ENCODE measurements around the gene MUC22.

GRCh38 chr6:31002471-31002870 is 7.8 kb upstream of the MUC22 start:
- TF ChIP-seq CTCF (IDR thresholded peaks at IDR 0.05; ENCODE audit: low read depth, low read length, poor library complexity, severe bottlenecking) = no peak
- no peak for TF ChIP-seq EZH2phosphoT487 (IDR thresholded peaks at IDR 0.05; ENCODE audit: borderline replicate concordance, low read length)

Data from DOHH2 (cell line).